Medulla oblongata (tissue), 1 donor: ENCODE measurements around the gene TANC1.
A peak's percentile ranks its signal among the peaks of the same experiment; 100 is the strongest.

ENCODE experiments used
- DNase-seq: peaks from one replicate; pipeline ENCODE4 v3.0.0-alpha.2; 2015; ENCODE audit errors: extremely low spot score

Gene TANC1

GRCh38 chr2:159195697-159196096 lies 227.3 kb downstream of the TANC1 start:
- DNase-seq, result peak; percentile 72

GRCh38 chr2:159196393-159196925 lies 228.0 kb downstream of the TANC1 start:
- no peak for DNase-seq

DNA sequence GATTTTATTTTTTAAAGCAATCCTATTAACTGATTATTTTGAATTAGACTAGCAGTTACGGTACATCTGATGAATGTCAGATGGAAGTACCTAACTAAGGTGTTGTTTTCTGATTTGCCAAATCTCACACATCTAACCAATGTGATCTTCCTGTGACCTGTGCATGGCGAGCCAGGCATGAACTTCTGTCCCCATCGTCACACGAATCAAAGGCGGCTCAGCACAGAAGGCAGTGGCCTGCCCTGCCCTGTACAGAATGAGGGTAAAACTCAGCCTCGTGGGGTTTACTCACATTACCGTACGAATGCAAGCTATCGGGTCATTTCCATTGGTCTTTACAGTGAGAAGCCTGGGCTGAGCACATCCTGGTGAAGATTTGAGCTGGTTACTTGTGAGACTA lies 230.8 kb downstream of the TANC1 start:
- DNase-seq, result no peak

- no peak for DNase-seq
Observed at GRCh38 chr2:159199761-159200465, 231.5 kb downstream of the TANC1 start.

DNA sequence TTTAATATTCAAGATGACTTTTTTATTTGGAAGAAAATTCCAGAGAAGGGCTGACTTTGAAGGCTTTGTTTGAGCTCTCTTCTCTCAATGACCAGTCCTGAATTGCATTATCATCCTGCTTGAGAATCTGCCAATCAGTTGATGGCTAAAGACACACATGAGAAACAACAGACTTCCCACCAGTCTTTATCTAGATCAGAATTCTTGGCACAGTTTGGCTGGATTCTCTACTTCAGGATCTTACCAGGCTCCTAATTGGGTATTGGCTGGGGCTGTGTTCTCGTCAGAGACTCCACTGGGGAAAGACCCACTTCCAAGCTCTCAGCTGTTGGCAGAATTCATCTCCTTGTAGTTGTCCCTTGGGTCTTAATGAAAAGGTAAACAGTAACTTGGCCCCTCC lies 232.1 kb downstream of the TANC1 start:
- no peak for DNase-seq

DNA sequence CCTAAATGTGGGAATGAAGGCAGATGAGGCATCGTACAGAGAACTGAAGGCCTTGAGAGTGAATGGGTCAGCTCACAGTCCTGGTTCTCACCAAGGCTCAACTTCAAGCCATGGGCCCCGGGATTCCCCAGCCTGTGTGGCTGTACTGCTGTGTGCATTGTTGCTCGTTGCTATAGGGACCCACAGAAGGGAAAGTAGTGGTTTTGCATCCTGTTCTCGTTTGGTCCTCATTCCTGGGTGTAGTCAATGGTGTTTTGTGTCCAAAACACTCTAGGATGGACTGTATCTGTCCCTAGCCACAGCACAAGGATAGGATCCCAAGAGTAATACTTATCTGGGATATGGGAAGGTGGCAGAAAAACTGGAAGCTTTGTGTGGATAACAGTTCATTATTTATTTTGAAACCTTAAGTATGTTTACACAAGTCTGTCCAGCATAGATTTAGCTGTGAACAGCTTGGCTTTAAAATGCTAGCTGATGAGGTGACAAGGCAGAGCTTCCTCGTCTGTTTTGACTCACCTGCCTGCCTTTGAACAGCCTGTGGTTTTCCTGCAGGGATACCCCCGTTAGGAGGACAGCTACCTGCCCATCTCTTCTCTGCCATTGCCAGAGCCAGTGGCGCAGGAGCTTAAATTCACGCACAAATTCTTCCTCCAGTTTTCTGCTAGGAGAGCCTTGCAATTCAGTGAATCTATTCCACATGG lies 233.1 kb downstream of the TANC1 start:
- no peak for DNase-seq

GRCh38 chr2:159202568-159203071 lies 234.2 kb downstream of the TANC1 start:
- DNase-seq, result peak; percentile 65

- DNase-seq, result peak; percentile 48
Observed at GRCh38 chr2:159204381-159205144, 236.1 kb downstream of the TANC1 start.

DNA sequence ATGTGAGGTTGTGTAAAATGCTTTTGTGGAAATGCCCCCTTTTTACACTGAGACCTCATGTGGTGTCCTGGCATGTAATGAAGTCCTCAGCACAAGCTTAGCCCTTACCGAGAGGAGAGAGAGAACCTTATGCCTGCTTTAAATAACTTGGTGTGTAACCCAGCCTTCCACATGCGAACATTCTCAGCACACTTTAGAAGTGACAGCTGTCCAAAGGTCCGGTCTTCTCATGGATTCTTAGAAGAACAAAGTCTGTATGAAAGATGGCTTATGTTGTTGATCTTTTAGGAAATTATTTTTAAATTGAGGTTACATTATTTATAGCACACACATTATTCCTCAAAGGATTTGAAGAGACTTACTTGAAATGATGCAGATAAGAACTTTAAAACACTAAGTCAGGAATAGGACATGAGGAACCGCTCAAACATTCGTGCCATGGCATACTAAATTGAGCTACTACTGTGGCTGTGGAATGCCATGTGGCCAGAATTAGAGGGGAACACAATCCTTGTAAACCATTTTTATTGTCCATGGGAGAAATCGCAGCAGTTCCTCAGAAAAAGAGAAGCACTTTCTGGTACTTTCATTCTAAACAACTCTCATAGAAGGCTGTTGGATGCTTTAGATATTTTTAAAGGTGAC lies 238.4 kb downstream of the TANC1 start:
- DNase-seq, result no peak

GRCh38 chr2:159208438-159208837 lies 240.0 kb downstream of the TANC1 start:
- no peak for DNase-seq

DNA sequence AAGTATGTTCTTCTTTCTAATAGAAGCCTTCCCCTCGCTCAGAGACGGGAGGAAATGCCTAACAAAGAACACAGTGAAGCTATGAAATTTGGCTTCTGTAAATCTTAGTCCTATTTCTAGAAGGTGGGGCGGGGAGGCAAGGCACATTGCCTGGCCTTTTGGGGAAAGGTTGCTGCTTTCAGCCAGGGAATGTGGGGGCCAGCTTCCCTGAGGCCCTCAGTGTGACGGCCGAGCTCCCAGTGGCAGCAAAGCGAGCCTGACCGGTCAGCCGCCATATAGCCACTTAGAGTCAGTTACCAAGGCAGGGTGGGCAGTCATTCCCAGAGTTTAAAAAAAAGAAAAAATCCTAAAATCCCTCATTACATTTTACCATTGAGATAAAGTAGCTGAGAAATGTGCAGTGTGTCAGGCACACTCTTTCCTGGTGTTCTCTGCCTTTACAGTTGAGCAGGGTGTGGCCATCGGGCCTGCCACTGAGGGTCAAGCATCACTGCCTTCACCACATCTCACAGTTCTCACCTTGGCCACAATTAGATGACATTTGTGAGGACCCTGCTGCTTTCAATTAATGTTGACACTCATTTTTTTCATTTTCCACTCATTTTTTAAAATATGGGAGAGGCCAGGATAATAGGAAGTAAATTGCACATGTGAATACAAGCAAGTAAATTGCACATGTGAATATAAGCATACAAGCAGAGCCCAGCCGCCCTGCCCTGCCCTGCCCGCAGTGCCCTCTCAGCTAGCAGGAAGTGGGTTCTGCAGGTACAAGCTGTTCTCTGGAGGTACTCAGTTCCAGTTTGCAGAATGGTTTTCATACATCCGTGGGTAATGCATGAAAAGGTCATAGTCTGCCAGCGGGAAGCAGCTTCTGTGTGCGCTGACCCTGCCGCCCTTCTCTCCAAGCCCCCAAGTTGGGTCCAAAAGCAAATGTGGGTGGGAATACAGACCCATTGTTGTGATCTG lies 241.2 kb downstream of the TANC1 start:
- DNase-seq, result no peak

- peak; percentile 49 for DNase-seq
Observed at GRCh38 chr2:159211447-159212396, 243.3 kb downstream of the TANC1 start.

DNA sequence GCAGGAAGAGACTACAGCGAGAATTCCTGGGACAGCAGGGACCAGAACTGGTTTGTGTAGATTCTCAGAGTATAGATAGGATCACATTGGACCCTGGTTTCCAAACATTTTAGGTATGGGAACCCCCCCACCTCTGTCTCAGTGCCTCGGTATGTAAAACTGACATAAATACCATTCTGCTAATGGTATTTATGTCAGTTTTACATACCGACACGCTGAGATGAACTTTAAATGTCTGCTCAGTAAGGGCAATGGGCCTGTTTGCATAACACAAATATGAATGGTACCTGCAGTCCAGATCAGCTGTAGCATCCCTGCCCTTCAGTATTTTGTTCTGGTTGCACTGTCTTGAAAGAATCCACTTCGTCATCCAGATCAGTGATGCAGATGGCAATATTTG lies 244.9 kb downstream of the TANC1 start:
- DNase-seq, result no peak

GRCh38 chr2:159214325-159214865 lies 246.0 kb downstream of the TANC1 start:
- DNase-seq, result no peak

DNA sequence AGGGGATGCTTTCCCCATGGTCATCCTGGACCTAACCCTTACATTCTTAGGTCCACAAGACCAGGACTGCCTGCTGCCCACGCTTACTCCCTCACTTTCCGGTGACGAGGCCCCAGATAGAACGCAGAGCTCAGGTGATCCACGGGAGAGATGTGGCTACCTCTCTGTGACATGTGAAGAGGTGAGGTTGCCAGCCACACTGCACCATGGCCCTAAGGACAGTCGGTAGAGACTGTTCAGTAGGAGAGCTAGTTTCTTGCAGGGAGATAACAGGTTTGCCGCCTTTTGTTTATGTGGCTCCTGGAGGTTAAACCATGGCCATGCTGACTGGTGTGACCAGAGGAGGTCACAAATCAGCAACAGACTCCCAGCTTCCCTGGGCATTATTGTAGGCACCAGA lies 246.7 kb downstream of the TANC1 start:
- no peak for DNase-seq

GRCh38 chr2:159217676-159218075 lies 249.2 kb downstream of the TANC1 start:
- DNase-seq, result no peak

DNA sequence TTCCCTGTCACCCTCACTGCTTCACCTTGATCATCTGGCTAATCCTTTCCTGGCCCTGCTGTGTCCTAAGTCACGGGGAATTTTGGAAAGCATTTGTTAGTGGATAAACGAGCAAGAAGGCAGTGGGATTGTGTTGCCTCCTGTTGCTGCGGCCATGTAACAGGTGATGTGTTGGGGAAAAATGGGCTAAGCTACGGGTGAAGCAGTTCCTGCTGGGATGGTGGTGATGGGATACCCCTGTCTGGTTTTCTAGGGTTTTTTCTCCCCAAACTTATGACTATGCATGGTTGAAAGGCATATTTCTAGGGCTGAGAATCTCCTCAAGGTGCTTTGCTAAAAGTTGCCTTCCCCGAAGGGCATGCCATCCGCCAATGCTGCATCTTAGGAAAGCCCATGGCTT lies 249.9 kb downstream of the TANC1 start:
- no peak for DNase-seq

GRCh38 chr2:159219394-159219998 lies 251.1 kb downstream of the TANC1 start:
- no peak for DNase-seq
